22Rv1 (cell line): ENCODE data around the gene DGUOK.
"Not testable (repeated sequence)": the region's sequence is repeated elsewhere in the genome, so short reads cannot be mapped to it uniquely, and the experiment has no call there.

ENCODE experiments used
- CTCF ChIP-seq: fragments of 450-650 bp; IDR thresholded peaks from 2 replicates; pipeline ENCODE4 v1.5.1; 2017; ENCODE audit warnings: mild to moderate bottlenecking
- ZFX ChIP-seq: fragments of 450-650 bp; IDR thresholded peaks from 2 replicates; pipeline ENCODE4 v1.6.1; 2017; ENCODE audit warnings: antibody characterized with exemption, borderline replicate concordance

- not testable (repeated sequence) for TF ChIP-seq ZFX, CTCF
Observed at GRCh38 chr2:73940066-73940465, 13.4 kb downstream of the DGUOK start.
